ENCODE measurements around the gene ARFGEF2. TPM values are rescaled to one million over a fixed set of nuclear protein-coding genes. Genes with fewer than 3 reads are reported as not detected.

ARFGEF2 gene
- total and polyA plus RNA-seq, 10 of the 15 experiments (the other 5 are each of a cell fraction or from before 2014, with no cell fraction given): 5.2 to 24.1 (median 17.7) TPM

DNA sequence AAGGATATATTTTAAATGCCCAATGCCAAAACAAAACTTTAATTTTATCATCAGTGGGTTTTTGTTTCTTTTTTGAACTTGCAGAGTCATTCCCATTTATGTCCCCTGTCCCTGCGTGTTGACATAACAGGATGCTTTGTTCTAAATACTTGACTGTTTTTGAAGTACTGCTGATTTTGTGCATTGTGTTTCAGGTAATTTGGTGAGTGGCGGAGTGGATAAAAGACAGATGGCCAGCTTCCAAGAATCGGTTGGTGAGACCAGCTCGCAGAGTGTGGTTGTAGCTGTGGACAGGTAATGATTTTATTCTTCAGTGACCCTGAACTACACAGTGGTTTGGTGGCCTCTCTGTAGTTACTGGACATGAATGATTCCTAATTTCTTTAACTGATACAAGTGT lies 74.1 kb downstream of the ARFGEF2 start:
- intact Hi-C loops (cut with micrococcal nuclease; ENCODE audit: unreplicated experiment): no loop called here

More for the DNA sequence above, 74.1 kb downstream of the ARFGEF2 start:
- Histone ChIP-seq H3K9me3 (replicated peaks; ENCODE audit: control insufficient read depth, insufficient read depth, low read length) (no peaks in the 10 kb centered on the region), H2AFZ (ENCODE audit: control insufficient read depth, low read depth, low read length) (no peak overlapping the region), H3K9ac (ENCODE audit: control insufficient read depth, insufficient read depth, low read length) (no peak overlapping the region), H3K4me1 (ENCODE audit: control insufficient read depth, insufficient read depth, low read length) (no peaks in the 10 kb centered on the region), H3K36me3 (ENCODE audit: control insufficient read depth in 2 of 2, insufficient read depth in 2 of 2, low read length in 1 of 2) (peaks cover 15 to 39% of the 10 kb centered on the region in 2 experiments), H3K4me2 (ENCODE audit: control insufficient read depth, insufficient read depth) (no peak overlapping the region), H3K27ac (ENCODE audit: control insufficient read depth, insufficient read depth) (no peak overlapping the region), H4K20me1 (ENCODE audit: control insufficient read depth, insufficient read depth) (no peaks in the 10 kb centered on the region), H3K79me2 (ENCODE audit: control insufficient read depth, insufficient read depth, low read length) (no peaks in the 10 kb centered on the region), H3K4me3 (no peak overlapping the region), H3K27me3 (replicated peaks in 1 of 2; ENCODE audit: control insufficient read depth in 2 of 2, insufficient read depth in 2 of 2, low read length in 1 of 2) (no peaks in the 10 kb centered on the region)
- in situ Hi-C loops (cut with MboI): no loop called here
- BruUV-seq (replicated peaks): no TSS peak
- ChIA-PET SMC1A (ENCODE audit: uncharacterized antibody, unreplicated experiment) (no interaction called here), POLR2A (no interaction called here), RAD21 (ENCODE audit: unreplicated experiment) (no interaction called here), CTCF (interaction anchor here (1.1 kb wide), 1 partner anchor 15 kb away, joined by 3 read pairs; no protein-coding TSS in a partner anchor)
- DNase-seq (ENCODE audit: low read depth, low spot score): no peak
- no peak for TF ChIP-seq MTA3 (IDR thresholded peaks at IDR 0.05; ENCODE audit: borderline replicate concordance, low read length)
- TF ChIP-seq, protein P1, sequence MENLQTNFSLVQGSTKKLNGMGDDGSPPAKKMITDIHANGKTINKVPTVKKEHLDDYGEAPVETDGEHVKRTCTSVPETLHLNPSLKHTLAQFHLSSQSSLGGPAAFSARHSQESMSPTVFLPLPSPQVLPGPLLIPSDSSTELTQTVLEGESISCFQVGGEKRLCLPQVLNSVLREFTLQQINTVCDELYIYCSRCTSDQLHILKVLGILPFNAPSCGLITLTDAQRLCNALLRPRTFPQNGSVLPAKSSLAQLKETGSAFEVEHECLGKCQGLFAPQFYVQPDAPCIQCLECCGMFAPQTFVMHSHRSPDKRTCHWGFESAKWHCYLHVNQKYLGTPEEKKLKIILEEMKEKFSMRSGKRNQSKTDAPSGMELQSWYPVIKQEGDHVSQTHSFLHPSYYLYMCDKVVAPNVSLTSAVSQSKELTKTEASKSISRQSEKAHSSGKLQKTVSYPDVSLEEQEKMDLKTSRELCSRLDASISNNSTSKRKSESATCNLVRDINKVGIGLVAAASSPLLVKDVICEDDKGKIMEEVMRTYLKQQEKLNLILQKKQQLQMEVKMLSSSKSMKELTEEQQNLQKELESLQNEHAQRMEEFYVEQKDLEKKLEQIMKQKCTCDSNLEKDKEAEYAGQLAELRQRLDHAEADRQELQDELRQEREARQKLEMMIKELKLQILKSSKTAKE (IDR thresholded peaks at IDR 0.05; ENCODE audit: low read depth, poor library complexity, severe bottlenecking): no peak
- TF ChIP-seq NFYA (IDR thresholded peaks at IDR 0.05; ENCODE audit: borderline replicate concordance, low read depth, low read length): no peak
- no peak for TF ChIP-seq SPI1 (IDR thresholded peaks at IDR 0.05; ENCODE audit: borderline replicate concordance, insufficient read depth, low read depth, low read length)
- TF ChIP-seq EGR1 (IDR thresholded peaks at IDR 0.05; ENCODE audit: borderline replicate concordance in 1 of 2, low read depth in 2 of 2, low read length in 2 of 2): no peak
- no peak for TF ChIP-seq CHD4 (IDR thresholded peaks at IDR 0.05)
- TF ChIP-seq CBX5 (IDR thresholded peaks at IDR 0.05; ENCODE audit: low read depth): no peak
- no peak for TF ChIP-seq ESRRA (IDR thresholded peaks at IDR 0.05; ENCODE audit: low read length)
- no peak for TF ChIP-seq EZH2 (IDR thresholded peaks at IDR 0.05; ENCODE audit: borderline replicate concordance, control insufficient read depth, low read depth, low read length)
- TF ChIP-seq DPF2 (IDR thresholded peaks at IDR 0.05): no peak
- TF ChIP-seq CEBPB (IDR thresholded peaks at IDR 0.05; ENCODE audit: borderline replicate concordance in 1 of 2, low read depth in 2 of 2, low read length in 2 of 2): no peak
- TF ChIP-seq YY1 (IDR thresholded peaks at IDR 0.05; ENCODE audit: low read depth, low read length): no peak
- TF ChIP-seq RB1 (IDR thresholded peaks at IDR 0.05; ENCODE audit: borderline replicate concordance): no peak
- no peak for TF ChIP-seq POLR2AphosphoS5 (IDR thresholded peaks at IDR 0.05; ENCODE audit: low read length)
- TF ChIP-seq IKZF2 (IDR thresholded peaks at IDR 0.05): no peak
- no peak for TF ChIP-seq TARDBP (IDR thresholded peaks at IDR 0.05; ENCODE audit: borderline replicate concordance)
- no peak for FAIRE-seq
- no peak for ATAC-seq
- WGBS (ENCODE audit: insufficient coverage, insufficient replicate concordance, low lambda C conversion rate, missing lambda C conversion rate): 87% methylated on average over 4 of the region's 4 CpGs
